Measurements from ENCODE around the gene THYN1. TPM values are rescaled to one million over a fixed set of nuclear protein-coding genes. Genes with fewer than 3 reads are reported as not detected.
A peak's percentile ranks its signal among the peaks of the same experiment; 100 is the strongest.

THYN1 gene
- total RNA-seq, 1 experiment from 2014 or later = 34.7 TPM

DNA sequence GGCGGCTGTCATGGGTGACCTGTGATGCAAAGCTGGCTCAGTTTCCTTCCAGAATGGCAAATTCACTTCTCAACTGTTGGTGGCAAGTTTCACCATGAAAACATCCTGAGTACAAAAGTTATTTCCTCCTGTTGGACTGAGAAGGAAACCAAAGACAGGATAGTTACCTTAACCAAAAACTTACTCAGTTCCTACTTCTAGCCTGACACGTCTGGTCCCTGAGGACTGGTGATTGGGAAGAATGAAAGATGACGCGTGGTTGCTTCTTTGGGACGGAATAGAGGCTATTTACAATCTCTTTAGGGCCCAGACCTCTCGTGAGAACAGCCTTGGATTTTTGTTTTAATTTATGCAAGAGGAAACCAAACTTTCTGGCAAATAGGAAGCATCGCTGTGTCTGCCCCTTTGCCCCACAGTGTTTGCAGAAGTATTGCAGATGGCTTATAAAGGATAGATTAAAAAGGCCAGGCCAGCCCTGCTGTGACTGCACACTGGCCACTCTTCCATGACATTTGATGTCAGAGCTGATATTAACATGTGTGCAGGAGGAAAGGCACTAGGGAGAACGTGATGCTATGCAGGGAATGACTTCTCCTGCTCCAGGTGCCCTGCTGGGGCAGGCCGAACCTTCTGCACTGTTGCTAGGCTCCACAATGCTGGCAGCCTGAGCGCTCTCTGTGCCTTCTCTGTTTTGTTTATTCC is 21.0 kb downstream of the THYN1 start:
- Histone ChIP-seq H3K36me3 (no peaks in the 10 kb centered on the region), H3K4me1 (replicated peaks) (no peaks in the 10 kb centered on the region), H3K4me3 (no peak overlapping the region), H3K27ac (no peak overlapping the region), H3K9me3 (replicated peaks) (no peaks in the 10 kb centered on the region), H3K27me3 (replicated peaks) (no peaks in the 10 kb centered on the region)
- DNase-seq (ENCODE audit: low read depth in 1 of 2, low spot score in 2 of 2) = no peak

DNA sequence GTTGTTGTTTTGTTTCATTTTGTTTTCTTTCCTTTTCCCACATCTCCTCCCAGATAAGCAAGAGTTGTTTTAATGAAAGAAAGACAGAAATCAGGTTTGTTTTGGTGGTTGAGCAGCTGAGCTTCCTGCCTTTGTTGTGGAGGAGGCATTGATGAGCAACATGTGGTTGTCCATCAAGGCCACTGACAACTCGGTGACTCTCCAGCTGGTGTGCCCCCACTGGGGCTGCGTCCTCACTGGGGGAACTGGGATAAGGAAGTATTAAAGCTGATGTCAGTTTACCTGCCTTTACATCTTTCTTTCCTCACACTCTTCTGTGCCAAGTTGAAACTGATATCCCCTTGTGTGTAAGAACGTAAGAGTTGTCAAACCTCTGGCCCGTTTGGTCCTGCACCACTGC is 22.8 kb downstream of the THYN1 start:
- no peak overlapping the region for H3K27ac ChIP-seq
- H3K4me1 ChIP-seq (replicated peaks) = no peaks in the 10 kb centered on the region
- H3K4me3 ChIP-seq = no peak overlapping the region
- no peak for DNase-seq (ENCODE audit: low read depth in 1 of 2, low spot score in 2 of 2)
- no peaks in the 10 kb centered on the region for H3K9me3 ChIP-seq (replicated peaks)
- no peaks in the 10 kb centered on the region for H3K36me3 ChIP-seq
- no peaks in the 10 kb centered on the region for H3K27me3 ChIP-seq (replicated peaks)

DNA sequence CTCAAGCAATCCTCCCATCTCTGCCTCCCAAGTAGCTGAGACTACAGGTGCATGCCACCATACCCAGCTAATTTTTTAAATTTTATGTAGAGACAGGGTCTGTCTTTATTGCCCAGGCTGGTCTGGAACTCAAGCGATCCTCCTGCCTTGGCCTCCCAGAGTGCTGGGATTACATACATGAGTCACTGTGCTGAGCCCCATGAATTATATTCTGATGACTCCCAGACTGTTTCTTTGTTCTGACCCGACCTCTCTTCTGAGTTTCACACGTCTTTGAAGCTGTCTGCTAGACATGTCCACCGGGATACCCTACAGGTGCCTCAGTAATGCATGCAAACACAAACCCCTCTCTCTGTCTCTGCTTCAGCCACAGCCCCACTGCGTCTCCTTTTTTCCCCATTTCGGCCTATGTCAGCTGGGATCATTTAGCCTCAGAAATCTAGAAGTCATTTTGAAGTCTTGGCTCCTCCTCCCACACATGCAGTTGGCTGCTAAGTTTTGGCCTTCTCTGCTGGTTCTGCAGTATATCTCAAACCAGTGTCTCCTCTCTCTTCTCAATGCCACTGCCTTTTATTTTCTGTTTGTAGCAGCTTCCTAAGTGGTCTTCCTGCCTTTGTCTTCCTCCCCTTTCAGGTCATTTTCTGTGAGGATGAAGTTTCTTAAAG is 23.9 kb downstream of the THYN1 start:
- Histone ChIP-seq H3K4me3 (no peak overlapping the region), H3K9me3 (replicated peaks) (no peaks in the 10 kb centered on the region), H3K36me3 (no peaks in the 10 kb centered on the region), H3K27me3 (replicated peaks) (no peaks in the 10 kb centered on the region), H3K27ac (no peak overlapping the region), H3K4me1 (replicated peaks) (no peaks in the 10 kb centered on the region)
- no peak for DNase-seq (ENCODE audit: low read depth in 1 of 2, low spot score in 2 of 2)

DNA sequence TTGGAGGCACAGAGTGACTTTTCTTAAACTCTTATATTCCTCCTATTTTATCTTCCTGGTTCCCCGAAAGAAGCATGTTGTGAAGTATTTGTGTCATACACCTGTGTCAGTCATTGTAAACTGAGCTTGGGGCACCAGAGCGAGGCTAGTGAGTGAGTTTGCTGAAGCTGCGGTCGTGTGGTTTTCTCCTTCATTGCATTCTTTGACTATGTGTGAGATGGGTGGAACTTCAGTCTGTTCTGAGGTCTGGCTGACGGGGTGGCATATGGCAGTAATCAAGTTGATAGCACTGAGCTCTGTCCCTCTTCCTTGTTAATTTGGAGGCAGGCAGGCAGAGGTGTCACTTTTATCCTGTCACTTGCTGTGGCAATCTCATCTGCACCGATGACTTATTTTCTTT is 24.5 kb downstream of the THYN1 start:
- Histone ChIP-seq H3K36me3 (no peaks in the 10 kb centered on the region), H3K27me3 (replicated peaks) (no peaks in the 10 kb centered on the region), H3K9me3 (replicated peaks) (no peaks in the 10 kb centered on the region), H3K4me3 (no peak overlapping the region), H3K27ac (no peak overlapping the region), H3K4me1 (replicated peaks) (no peaks in the 10 kb centered on the region)
- no peak for DNase-seq (ENCODE audit: low read depth in 1 of 2, low spot score in 2 of 2)

DNA sequence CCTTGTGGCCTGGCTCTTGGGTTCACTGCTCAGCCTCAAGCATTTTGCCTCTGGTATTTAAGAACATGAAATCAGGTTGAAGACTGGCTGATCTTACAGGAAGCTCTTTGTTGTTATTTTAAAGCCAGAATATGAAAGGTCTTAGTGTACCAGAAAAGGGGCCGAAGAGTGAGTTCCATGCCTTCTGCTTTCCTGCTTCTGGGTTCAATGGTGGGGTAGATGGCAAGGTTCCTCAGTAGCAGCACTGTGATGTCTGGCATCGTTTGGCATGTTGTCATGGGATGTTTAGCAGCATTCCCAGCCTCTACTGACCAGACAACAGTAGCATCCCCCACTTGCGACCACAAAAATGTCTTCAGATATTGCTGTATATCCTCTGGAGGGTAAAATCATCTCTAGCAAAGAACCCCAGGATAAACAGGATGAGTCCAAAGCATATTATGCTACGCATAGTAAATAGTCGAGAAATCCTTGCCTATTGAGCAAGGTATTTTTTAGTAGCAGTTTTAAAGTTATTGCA is 26.3 kb downstream of the THYN1 start:
- H3K36me3 ChIP-seq = peaks cover 6% of the 10 kb centered on the region; the same call in 1 of the 2 replicates
- no peaks in the 10 kb centered on the region for H3K9me3 ChIP-seq (replicated peaks)
- no peak for DNase-seq (ENCODE audit: low read depth in 1 of 2, low spot score in 2 of 2)
- H3K27ac ChIP-seq = no peak overlapping the region
- H3K4me1 ChIP-seq (replicated peaks) = no peaks in the 10 kb centered on the region
- no peaks in the 10 kb centered on the region for H3K27me3 ChIP-seq (replicated peaks)
- no peak overlapping the region for H3K4me3 ChIP-seq

DNA sequence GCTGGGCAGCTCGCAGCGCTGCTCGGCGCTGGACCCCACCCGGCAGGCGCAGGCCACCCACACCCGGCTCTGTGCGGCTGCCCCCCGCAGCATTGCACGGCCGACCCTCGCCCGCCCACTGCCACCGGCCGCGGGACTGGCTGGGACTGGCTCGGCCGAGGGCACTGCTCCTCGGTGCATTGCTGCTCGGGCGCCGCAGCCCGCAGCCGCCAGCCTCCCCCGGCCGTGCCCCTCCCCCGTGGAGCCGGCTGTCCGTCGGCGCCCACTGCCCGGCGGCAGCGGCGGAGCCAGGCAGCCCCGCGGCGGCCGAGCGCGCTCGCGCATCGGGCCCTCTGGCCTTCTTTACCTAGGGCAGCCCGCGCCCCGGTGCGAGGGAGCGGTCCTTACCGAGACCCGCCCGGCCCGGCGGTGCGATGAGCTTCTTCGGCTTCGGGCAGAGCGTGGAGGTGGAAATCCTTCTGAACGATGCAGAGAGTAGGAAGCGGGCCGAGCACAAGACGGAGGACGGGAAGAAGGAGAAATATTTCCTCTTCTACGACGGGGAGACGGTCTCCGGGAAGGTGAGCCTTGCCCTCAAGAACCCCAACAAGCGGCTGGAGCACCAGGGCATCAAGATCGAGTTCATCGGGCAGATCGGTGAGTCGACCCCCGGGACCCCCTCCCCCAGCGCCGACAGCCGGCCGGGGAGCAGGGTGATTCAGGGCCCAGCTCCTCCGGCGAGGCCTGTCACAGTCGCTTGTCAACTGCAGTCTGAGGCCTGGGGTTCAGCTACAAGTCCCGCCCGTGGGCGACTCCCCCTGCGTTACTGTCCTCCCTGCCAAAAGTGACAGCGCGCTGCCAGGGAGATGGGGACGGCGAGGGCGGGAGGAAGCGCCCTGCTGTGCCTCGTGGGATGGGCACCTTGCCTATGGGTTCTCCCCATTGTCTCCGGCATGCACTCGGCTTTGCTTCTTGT is 28.2 kb downstream of the THYN1 start:
- no peaks in the 10 kb centered on the region for H3K9me3 ChIP-seq (replicated peaks)
- no peak overlapping the region for H3K27ac ChIP-seq
- H3K36me3 ChIP-seq = peaks cover 10% of the 10 kb centered on the region; the same call in 1 of the 2 replicates
- peak overlapping the region; percentile 89 for H3K4me3 ChIP-seq
- H3K4me1 ChIP-seq (replicated peaks) = no peaks in the 10 kb centered on the region
- H3K27me3 ChIP-seq (replicated peaks) = no peaks in the 10 kb centered on the region
- DNase-seq (ENCODE audit: low read depth in 1 of 2, low spot score in 2 of 2) = peak; percentile 20 to 44

DNA sequence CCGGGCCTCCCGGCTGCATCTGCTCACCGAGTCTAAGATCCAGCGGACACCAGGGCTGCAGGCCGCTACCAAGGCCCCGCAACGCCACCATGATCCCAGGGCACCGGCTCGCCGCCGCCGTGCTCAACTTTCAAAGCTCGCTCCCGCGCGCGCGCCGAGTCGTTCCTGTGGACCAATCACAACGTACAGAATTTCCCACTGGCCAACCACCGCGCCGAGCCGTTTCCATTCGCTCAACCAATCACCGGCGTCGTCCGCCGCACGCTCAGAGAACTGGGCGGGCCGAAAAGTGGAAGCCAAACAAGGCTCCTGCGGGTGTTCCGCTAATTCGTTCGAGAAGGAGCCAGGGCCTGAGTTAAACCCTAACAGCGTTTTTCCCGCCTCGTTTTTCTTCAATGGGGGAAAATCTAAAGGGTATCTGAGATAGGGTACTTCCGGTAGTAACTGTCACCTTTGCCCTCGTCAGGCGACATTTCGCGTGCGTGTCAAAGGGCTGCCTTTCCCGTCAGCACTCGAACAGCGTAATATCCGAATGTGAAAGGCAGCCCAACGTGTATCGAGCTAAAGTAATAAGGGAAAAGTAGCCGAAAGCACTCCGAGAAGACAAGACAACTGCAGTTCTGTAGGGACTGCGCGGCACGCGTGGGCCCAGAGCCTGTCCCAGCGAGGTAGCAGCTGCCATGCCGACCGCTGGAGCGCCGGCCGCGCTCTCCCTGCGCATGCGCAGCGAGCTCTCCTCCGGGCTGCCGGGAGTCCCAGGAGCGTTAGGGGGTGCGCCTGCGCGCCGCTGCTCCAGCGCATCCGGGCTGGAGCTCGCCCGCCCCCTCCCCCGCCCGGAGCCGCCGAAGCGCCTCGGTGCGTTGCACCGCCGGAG is 29.1 kb downstream of the THYN1 start, which contains the start of the genes NCAPD3 and VPS26B:
Gene NCAPD3 (minus strand): TSS at position 132 of the 874 bp plus-strand sequence. CDS start 41 bp downstream, at position 91.
Gene VPS26B (plus strand): TSS at position 836 of the 874 bp plus-strand sequence. CDS start 452 bp downstream, outside the sequence.
- H3K4me1 ChIP-seq (replicated peaks) = no peaks in the 10 kb centered on the region
- peaks cover 11% of the 10 kb centered on the region for H3K36me3 ChIP-seq
- H3K9me3 ChIP-seq (replicated peaks) = no peaks in the 10 kb centered on the region
- H3K27ac ChIP-seq = peak within 1 kb of the TSS; percentile 69
- DNase-seq (ENCODE audit: low read depth in 1 of 2, low spot score in 2 of 2) = peak; percentile 86 to 89
- H3K27me3 ChIP-seq (replicated peaks) = no peaks in the 10 kb centered on the region
- H3K4me3 ChIP-seq = peak within 1 kb of the TSS; percentile 89

DNA sequence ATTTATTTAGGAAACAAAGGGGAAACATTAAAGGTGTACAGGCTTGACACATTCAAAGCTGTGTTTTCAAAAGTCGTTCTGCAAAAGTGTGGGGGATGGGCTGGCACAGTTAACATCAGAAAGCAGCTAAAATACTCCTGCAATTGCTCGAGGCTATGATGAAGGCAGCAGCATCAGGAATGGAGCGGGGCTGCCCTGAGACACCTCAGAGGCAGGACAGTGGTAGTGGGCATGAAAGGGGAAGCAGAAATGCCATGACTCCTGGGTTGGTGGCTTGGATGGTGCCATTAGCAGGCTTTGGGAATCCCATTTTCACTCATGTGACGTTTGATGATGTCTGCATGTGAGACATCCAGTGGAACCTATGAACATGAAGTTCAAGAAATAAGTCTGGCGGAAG is 30.0 kb downstream of the THYN1 start:
- Histone ChIP-seq H3K9me3 (replicated peaks) (no peaks in the 10 kb centered on the region), H3K4me3 (peak overlapping the region; percentile 89), H3K36me3 (peaks cover 15% of the 10 kb centered on the region), H3K4me1 (replicated peaks) (no peaks in the 10 kb centered on the region), H3K27me3 (replicated peaks) (no peaks in the 10 kb centered on the region), H3K27ac (0 out of 2 replicates have a peak overlapping the region, but pooled peaks have one; percentile 69)
- DNase-seq (ENCODE audit: low read depth in 1 of 2, low spot score in 2 of 2) = peak in 1 of 2 experiments; percentile 3

DNA sequence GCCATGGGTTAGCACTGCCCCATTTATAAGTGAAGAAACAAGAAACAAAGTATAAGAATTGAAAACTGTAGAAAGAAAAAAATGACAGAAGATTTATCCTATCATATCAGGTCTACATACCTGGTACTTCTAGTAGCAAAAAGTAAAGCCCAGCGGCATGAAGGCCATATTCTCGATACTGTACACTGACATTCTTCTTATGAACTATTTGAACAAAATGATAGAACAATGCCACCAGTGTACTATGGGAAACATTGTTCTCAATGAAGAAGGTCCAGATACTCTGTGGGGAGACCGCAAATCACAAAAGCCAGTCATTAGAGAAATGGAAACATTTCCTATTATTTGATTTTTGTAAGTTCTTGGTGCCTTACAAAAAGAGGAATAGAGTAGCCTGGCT is 36.3 kb downstream of the THYN1 start:
- H3K9me3 ChIP-seq (replicated peaks) = no peaks in the 10 kb centered on the region
- H3K36me3 ChIP-seq = peaks cover 17% of the 10 kb centered on the region
- H3K27me3 ChIP-seq (replicated peaks) = no peaks in the 10 kb centered on the region
- H3K27ac ChIP-seq = no peak overlapping the region
- H3K4me1 ChIP-seq (replicated peaks) = no peaks in the 10 kb centered on the region
- DNase-seq (ENCODE audit: low read depth in 1 of 2, low spot score in 2 of 2) = no peak
- no peak overlapping the region for H3K4me3 ChIP-seq

DNA sequence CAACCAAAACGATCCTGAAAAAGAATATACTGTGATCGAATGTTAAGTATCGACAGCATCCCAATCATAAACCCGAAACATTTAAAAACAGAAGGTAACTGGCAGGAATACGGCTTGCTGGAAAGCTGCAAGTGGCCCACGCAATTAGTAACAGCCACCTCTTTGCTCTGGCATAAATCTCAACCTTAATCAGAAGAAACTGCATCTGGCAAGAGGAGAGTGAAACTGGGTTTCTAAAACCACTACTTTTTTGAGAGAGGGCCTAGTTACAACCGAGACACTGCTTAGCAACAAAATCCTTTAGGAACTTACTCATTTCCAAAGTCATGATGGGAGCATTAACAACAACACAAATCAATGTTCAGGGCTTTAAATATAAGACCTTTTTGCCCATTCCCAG is 37.3 kb downstream of the THYN1 start:
- H3K27ac ChIP-seq = no peak overlapping the region
- peaks cover 20% of the 10 kb centered on the region for H3K36me3 ChIP-seq
- no peaks in the 10 kb centered on the region for H3K9me3 ChIP-seq (replicated peaks)
- H3K27me3 ChIP-seq (replicated peaks) = no peaks in the 10 kb centered on the region
- DNase-seq (ENCODE audit: low read depth in 1 of 2, low spot score in 2 of 2) = no peak
- no peak overlapping the region for H3K4me3 ChIP-seq
- H3K4me1 ChIP-seq (replicated peaks) = no peaks in the 10 kb centered on the region

DNA sequence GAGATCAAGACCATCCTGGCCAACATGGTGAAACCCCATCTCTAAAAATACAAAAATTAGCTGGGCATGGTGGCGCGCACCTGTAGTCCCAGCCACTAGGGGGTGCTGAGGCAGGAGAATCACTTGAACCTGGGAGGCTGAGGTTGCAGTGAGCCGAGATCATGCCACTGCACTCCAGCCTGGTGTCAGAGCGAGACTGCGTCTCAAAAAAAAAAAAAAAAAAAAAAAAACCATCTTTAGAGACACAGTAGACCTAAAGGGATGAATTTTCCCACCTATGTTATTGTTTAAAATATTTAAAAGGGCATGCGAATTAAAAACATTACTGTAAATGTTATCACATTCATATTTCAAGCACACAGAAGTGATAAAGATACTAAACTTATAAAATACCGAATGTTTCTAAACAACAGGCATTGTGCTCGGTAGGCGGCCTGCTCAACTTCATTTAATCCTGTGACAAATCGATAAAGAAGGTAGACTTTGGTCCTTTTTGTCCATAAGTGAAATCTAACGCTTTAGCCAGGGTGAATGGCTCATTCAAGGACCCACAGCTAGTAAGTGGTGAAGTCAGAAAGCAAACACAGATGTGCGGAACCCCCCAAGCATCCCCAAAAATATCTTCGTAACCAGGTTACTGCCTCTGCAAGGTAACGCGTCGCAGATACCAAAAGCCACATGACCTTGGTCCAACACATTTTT is 45.5 kb downstream of the THYN1 start:
- Histone ChIP-seq H3K27me3 (replicated peaks) (no peaks in the 10 kb centered on the region), H3K36me3 (peaks cover 27% of the 10 kb centered on the region), H3K4me3 (no peak overlapping the region), H3K27ac (no peak overlapping the region), H3K9me3 (replicated peaks) (no peaks in the 10 kb centered on the region), H3K4me1 (replicated peaks) (no peaks in the 10 kb centered on the region)
- peak; percentile 4 to 40 for DNase-seq (ENCODE audit: low read depth in 1 of 2, low spot score in 2 of 2)

DNA sequence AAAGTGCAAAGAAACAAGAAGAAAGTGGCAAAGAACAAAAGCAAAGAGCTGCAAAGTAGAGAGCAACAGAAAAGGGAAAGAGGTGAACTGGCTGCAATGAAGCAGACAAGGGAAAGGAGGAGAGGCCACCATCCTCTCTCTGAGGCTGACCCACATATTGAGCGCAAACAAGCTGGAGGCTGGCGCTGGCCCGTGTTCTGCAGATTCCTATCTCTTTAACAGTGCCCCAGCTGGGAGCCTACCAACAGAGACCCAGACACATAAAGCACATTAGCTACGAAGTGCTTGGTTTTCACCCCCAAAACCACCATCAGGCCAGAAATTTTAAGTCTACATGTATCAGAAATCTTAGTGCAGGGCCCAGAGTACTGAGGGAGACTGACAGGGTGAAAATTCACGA is 47.0 kb downstream of the THYN1 start:
- no peaks in the 10 kb centered on the region for H3K9me3 ChIP-seq (replicated peaks)
- H3K4me1 ChIP-seq (replicated peaks) = no peaks in the 10 kb centered on the region
- no peak overlapping the region for H3K27ac ChIP-seq
- no peak for DNase-seq (ENCODE audit: low read depth in 1 of 2, low spot score in 2 of 2)
- H3K27me3 ChIP-seq (replicated peaks) = no peaks in the 10 kb centered on the region
- peaks cover 23% of the 10 kb centered on the region for H3K36me3 ChIP-seq
- no peak overlapping the region for H3K4me3 ChIP-seq

All from SJSA1 (cell line).